GM12878 (cell line): Measurements from ENCODE around the gene RTP3. TPM values are rescaled to one million over a fixed set of nuclear protein-coding genes. Genes with fewer than 3 reads are reported as not detected.

ENCODE experiments used
- ATAC-seq: fragments of 200-7000 bp; cut with Tn5 transposase; 3 replicates; pipeline ENCODE4 v1.9.1; 2020; ENCODE audit warnings: mild to moderate bottlenecking, moderate library complexity
- BruUV-seq: library from RNA; stranded (reverse); fragments of 400-500 nt; replicated peaks from 2 replicates; lab custom pipeline; 2021; lab: Mats Ljungman, UMichigan
- CTCF ChIA-PET: fragments of 300-600 bp; sonication (Branson Sonifier 250); formaldehyde crosslinking; extraction: SDS; loops from one replicate; lab custom pipeline; 2021; ENCODE audit warnings: inconsistent platforms; lab: Yijun Ruan, JAX
- POLR2A ChIA-PET: fragments of 350-600 bp; formaldehyde crosslinking; extraction: SDS; loops from one replicate; lab custom pipeline; 2021; ENCODE audit warnings: inconsistent platforms; lab: Charles Lee
- RAD21 ChIA-PET: fragments of 300-600 bp; sonication (Branson Sonifier 250); formaldehyde crosslinking; loops from one replicate; lab custom pipeline; 2023; ENCODE audit warnings: antibody characterized with exemption; ENCODE audit not compliant: unreplicated experiment; lab: Charles Lee
- SMC1A ChIA-PET: fragments of 300-600 bp; sonication (Branson Sonifier 250); formaldehyde crosslinking; loops from one replicate; lab custom pipeline; 2023; ENCODE audit not compliant: unreplicated experiment, uncharacterized antibody; lab: Charles Lee
- DNase-seq: peaks from one replicate; pipeline ENCODE4 v3.0.0-alpha.2; 2011; ENCODE audit warnings: low read depth, low spot score
- FAIRE-seq: peaks from 3 replicates; lab custom pipeline; 2011; peaks lifted over from hg19 to GRCh38; lab: Jason Lieb, UNC
- H2AFZ ChIP-seq: 2 replicates; pipeline ENCODE4 v1.6.0; 2011; ENCODE audit warnings: low read depth, low read length, control low read depth; ENCODE audit not compliant: control insufficient read depth
- H3K27ac ChIP-seq: 2 replicates; pipeline ENCODE4 v1.5.1; 2011; ENCODE audit warnings: control low read depth; ENCODE audit not compliant: control insufficient read depth, insufficient read depth
- H3K27me3 ChIP-seq, 2 experiments: replicated peaks in 1 of 2; 2 replicates each; pipeline versions ENCODE4 v1.6.0 to v1.6.1; 2011; ENCODE audit warnings: low read length in 1 of 2; ENCODE audit not compliant: control insufficient read depth in 2 of 2, insufficient read depth in 2 of 2
- H3K36me3 ChIP-seq, 2 experiments: 2 replicates each; pipeline ENCODE4 v1.5.1; 2011; ENCODE audit warnings: low read length in 1 of 2; ENCODE audit not compliant: control insufficient read depth in 2 of 2, insufficient read depth in 2 of 2
- H3K4me1 ChIP-seq: 2 replicates; pipeline ENCODE4 v1.6.1; 2011; ENCODE audit warnings: mild to moderate bottlenecking, low read length, moderate library complexity, mixed read lengths; ENCODE audit not compliant: control insufficient read depth, insufficient read depth
- H3K4me2 ChIP-seq: 2 replicates; pipeline ENCODE4 v1.6.0; 2011; ENCODE audit warnings: control low read depth; ENCODE audit not compliant: control insufficient read depth, insufficient read depth
- H3K4me3 ChIP-seq: fragments of 200-600 bp; sonication (generic); 2 replicates; pipeline ENCODE4 v1.5.1; 2016
- H3K79me2 ChIP-seq: 2 replicates; pipeline ENCODE4 v1.6.0; 2011; ENCODE audit warnings: low read length; ENCODE audit not compliant: control insufficient read depth, insufficient read depth
- H3K9ac ChIP-seq: 2 replicates; pipeline ENCODE4 v1.8.0; 2011; ENCODE audit warnings: low read length, control low read depth, mixed read lengths; ENCODE audit not compliant: control insufficient read depth, insufficient read depth
- H3K9me3 ChIP-seq: replicated peaks from 3 replicates; pipeline ENCODE4 v1.5.1; 2011; ENCODE audit warnings: mild to moderate bottlenecking, low read length; ENCODE audit not compliant: control insufficient read depth, insufficient read depth
- H4K20me1 ChIP-seq: 2 replicates; pipeline ENCODE4 v1.6.0; 2011; ENCODE audit not compliant: control insufficient read depth, insufficient read depth
- BHLHE40 ChIP-seq, 2 experiments: fragments of 450-650 bp in 1 of 2; IDR thresholded peaks; 2 replicates each; pipeline ENCODE4 v1.6.1; 2011 to 2017; ENCODE audit warnings: low read depth in 2 of 2, borderline replicate concordance in 1 of 2, improper control_type of control experiment in 1 of 2, low read length in 1 of 2, mild to moderate bottlenecking in 1 of 2
- BMI1 ChIP-seq: fragments of 450-650 bp; IDR thresholded peaks from 2 replicates; pipeline ENCODE4 v1.6.1; 2016; ENCODE audit warnings: mild to moderate bottlenecking, moderate library complexity, borderline replicate concordance
- CHD1 ChIP-seq: IDR thresholded peaks from 2 replicates; pipeline ENCODE4 v1.6.1; 2012; ENCODE audit warnings: low read depth, low read length, improper control_type of control experiment
- CHD2 ChIP-seq: IDR thresholded peaks from 2 replicates; pipeline ENCODE4 v1.6.1; 2011; ENCODE audit warnings: low read depth, low read length, improper control_type of control experiment, borderline replicate concordance
- IKZF2 ChIP-seq, 2 experiments: fragments of 450-650 bp; IDR thresholded peaks; 2 replicates each; pipeline ENCODE4 v1.6.1; 2017; ENCODE audit warnings: mild to moderate bottlenecking in 2 of 2, moderate library complexity in 2 of 2
- SP1 ChIP-seq: IDR thresholded peaks from one replicate; pipeline ENCODE4 v1.6.1; 2011; ENCODE audit warnings: low read depth, low read length
- ZBTB40 ChIP-seq: fragments of 450-650 bp; IDR thresholded peaks from 2 replicates; pipeline ENCODE4 v1.6.1; 2016; ENCODE audit warnings: mild to moderate bottlenecking, moderate library complexity, borderline replicate concordance
- WGBS: methylation state at CpG from one replicate; pipeline ENCODE4 v1.1.6; 2016; ENCODE audit warnings: low lambda C conversion rate; ENCODE audit not compliant: insufficient replicate concordance, insufficient coverage; ENCODE audit errors: missing lambda C conversion rate; 5-methylcytosine and 5-hydroxymethylcytosine counted together
- in situ Hi-C: fragments of 300-500 bp; cut with MboI; formaldehyde crosslinking; loops from 9 replicates; pipeline ENCODE4 v1.14.3; 2018; ENCODE audit warnings: mixed read lengths
- intact Hi-C: fragments of 100-400 bp; cut with micrococcal nuclease; formaldehyde crosslinking; loops from one replicate; pipeline ENCODE4 v1.14.2; 2022; ENCODE audit not compliant: unreplicated experiment
- polyA plus RNA-seq, 11 experiments: library from polyadenylated mRNA; depleted of rRNA in 4 of 11; unstranded in 6 of 11; stranded (reverse) in 5 of 11; fragments of >200 nt; fragmentation: Nextera tagmentation in 4 of 11; fragmentation: Illumina TruSeq in 1 of 11; extraction: Ambion mirVana in 4 of 11; extraction: Trizol in 1 of 11; gene quantifications; 1 replicate in 1 of 11; 2 replicates in 10 of 11; pipeline versions ENCODE4 v1.2.1 to v1.2.3, GENCODE V29; 2011 to 2016; ENCODE audit warnings: inconsistent platforms in 2 of 11, missing spikeins in 2 of 11, low read depth in 1 of 11
- total RNA-seq, 4 experiments: library from RNA; depleted of rRNA in 3 of 4; stranded (reverse); fragments of >200 nt in 3 of 4; fragmentation: Illumina TruSeq in 1 of 4; extraction: Trizol in 1 of 4; gene quantifications; 2 replicates each; pipeline versions ENCODE4 v1.2.1 to v1.2.3, GENCODE V29; 2013 to 2021
- TF ChIP-seq, protein P1 (sequence below): fragments of 450-650 bp; IDR thresholded peaks from 2 replicates; pipeline ENCODE4 v1.6.1; 2017; ENCODE audit warnings: mild to moderate bottlenecking
- TF ChIP-seq, protein P2 (sequence below): fragments of 150-350 bp; IDR thresholded peaks from 2 replicates; pipeline ENCODE4 v1.6.1; 2014; ENCODE audit warnings: mild to moderate bottlenecking, low read depth, low read length

The RTP3 gene
- total and polyA plus RNA-seq, 10 of the 15 experiments (the other 5 are each of a cell fraction or from before 2014, with no cell fraction given): 0.06 TPM; not detected in 9

GRCh38 chr3:46484911-46485778 lies 12.6 kb upstream of the RTP3 start (continued):
- TF ChIP-seq, protein P1, sequence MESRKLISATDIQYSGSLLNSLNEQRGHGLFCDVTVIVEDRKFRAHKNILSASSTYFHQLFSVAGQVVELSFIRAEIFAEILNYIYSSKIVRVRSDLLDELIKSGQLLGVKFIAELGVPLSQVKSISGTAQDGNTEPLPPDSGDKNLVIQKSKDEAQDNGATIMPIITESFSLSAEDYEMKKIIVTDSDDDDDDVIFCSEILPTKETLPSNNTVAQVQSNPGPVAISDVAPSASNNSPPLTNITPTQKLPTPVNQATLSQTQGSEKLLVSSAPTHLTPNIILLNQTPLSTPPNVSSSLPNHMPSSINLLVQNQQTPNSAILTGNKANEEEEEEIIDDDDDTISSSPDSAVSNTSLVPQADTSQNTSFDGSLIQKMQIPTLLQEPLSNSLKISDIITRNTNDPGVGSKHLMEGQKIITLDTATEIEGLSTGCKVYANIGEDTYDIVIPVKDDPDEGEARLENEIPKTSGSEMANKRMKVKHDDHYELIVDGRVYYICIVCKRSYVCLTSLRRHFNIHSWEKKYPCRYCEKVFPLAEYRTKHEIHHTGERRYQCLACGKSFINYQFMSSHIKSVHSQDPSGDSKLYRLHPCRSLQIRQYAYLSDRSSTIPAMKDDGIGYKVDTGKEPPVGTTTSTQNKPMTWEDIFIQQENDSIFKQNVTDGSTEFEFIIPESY: no peak
- TF ChIP-seq BMI1 (no peak), CHD1 (no peak)

DNA sequence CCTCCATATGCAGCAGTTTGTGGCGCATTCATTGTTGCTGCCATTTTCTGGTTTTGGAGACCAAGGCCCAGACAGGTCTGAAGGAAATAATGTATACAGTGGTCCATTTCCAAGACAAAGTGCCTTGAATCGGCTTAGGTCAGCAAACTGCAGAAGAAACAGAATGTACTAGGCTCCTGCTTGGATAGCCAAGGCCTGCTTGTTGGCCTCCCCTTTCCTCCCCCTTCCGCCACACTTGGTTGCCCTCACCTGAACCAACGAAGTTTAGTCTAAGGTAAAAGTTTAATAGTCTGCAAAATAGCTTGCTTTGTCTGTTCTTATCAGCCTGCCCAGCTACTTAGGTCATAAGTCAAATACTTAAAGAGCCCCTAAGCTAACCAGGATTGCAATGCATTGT lies 12.0 kb upstream of the RTP3 start:
- intact Hi-C loops (no loop called here), in situ Hi-C loops (loop anchor here (5.0 kb wide), 2 partner anchors 72 to 142 kb away; no protein-coding TSS in a partner anchor)
- Histone ChIP-seq H3K9me3 (no peaks in the 10 kb centered on the region), H3K27me3 (peaks cover 2 to 4% of the 10 kb centered on the region in 2 experiments), H3K4me2 (no peak overlapping the region), H2AFZ (no peak overlapping the region), H3K9ac (no peak overlapping the region), H3K4me1 (peaks cover 5% of the 10 kb centered on the region), H3K36me3 (no peaks in the 10 kb centered on the region), H4K20me1 (no peaks in the 10 kb centered on the region), H3K27ac (no peak overlapping the region), H3K79me2 (no peaks in the 10 kb centered on the region), H3K4me3 (no peak overlapping the region)
- ChIA-PET POLR2A (no interaction called here), RAD21 (no interaction called here), SMC1A (no interaction called here), CTCF (interaction anchor here (0.8 to 11.0 kb wide), 3 partner anchors 73 to 185 kb away, joined by 3 to 207 read pairs (median 3); no protein-coding TSS in a partner anchor)
- ATAC-seq: no peak
- BruUV-seq: no TSS peak
- TF ChIP-seq CHD2 (no peak), ZBTB40 (no peak), IKZF2 (IDR thresholded peaks at IDR 0.05) (no peak), SP1 (no peak), BHLHE40 (IDR thresholded peaks at IDR 0.05; ENCODE audit: borderline replicate concordance in 1 of 2, low read depth in 2 of 2, low read length in 1 of 2) (no peak)
- TF ChIP-seq, protein P2, sequence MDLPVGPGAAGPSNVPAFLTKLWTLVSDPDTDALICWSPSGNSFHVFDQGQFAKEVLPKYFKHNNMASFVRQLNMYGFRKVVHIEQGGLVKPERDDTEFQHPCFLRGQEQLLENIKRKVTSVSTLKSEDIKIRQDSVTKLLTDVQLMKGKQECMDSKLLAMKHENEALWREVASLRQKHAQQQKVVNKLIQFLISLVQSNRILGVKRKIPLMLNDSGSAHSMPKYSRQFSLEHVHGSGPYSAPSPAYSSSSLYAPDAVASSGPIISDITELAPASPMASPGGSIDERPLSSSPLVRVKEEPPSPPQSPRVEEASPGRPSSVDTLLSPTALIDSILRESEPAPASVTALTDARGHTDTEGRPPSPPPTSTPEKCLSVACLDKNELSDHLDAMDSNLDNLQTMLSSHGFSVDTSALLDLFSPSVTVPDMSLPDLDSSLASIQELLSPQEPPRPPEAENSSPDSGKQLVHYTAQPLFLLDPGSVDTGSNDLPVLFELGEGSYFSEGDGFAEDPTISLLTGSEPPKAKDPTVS: no peak
- no peak for DNase-seq
- FAIRE-seq: no peak
- 24% methylated on average over 4 of the region's 4 CpGs for WGBS
